Endothelial cell of umbilical vein (primary cell): ENCODE measurements around the gene HPSE2.

Source experiments
- EZH2 ChIP-seq: IDR thresholded peaks from 2 replicates; pipeline ENCODE4 v1.6.1; 2012; ENCODE audit warnings: borderline replicate concordance, low read depth, mild to moderate bottlenecking, moderate library complexity, low read length, inconsistent platforms; ENCODE audit not compliant: severe bottlenecking
- JUN ChIP-seq: IDR thresholded peaks from 2 replicates; pipeline ENCODE4 v1.6.1; 2011; ENCODE audit warnings: borderline replicate concordance, low read depth; ENCODE audit not compliant: insufficient read length, insufficient read depth
- TF ChIP-seq, protein P1 (sequence below), 2 donors: IDR thresholded peaks; 1 replicate in 1 of 2; 2 replicates in 1 of 2; pipeline ENCODE4 v1.5.1; 2011; ENCODE audit warnings: low read length in 2 of 2, mild to moderate bottlenecking in 2 of 2, moderate library complexity in 2 of 2, control low read depth in 1 of 2, inconsistent platforms in 1 of 2, low read depth in 1 of 2; ENCODE audit not compliant: insufficient read depth in 1 of 2; ENCODE audit errors: extremely low read depth in 1 of 2

- TF ChIP-seq EZH2 (no peak), JUN (no peak)
- TF ChIP-seq, protein P1, sequence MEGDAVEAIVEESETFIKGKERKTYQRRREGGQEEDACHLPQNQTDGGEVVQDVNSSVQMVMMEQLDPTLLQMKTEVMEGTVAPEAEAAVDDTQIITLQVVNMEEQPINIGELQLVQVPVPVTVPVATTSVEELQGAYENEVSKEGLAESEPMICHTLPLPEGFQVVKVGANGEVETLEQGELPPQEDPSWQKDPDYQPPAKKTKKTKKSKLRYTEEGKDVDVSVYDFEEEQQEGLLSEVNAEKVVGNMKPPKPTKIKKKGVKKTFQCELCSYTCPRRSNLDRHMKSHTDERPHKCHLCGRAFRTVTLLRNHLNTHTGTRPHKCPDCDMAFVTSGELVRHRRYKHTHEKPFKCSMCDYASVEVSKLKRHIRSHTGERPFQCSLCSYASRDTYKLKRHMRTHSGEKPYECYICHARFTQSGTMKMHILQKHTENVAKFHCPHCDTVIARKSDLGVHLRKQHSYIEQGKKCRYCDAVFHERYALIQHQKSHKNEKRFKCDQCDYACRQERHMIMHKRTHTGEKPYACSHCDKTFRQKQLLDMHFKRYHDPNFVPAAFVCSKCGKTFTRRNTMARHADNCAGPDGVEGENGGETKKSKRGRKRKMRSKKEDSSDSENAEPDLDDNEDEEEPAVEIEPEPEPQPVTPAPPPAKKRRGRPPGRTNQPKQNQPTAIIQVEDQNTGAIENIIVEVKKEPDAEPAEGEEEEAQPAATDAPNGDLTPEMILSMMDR (IDR thresholded peaks at IDR 0.05; ENCODE audit: extremely low read depth in 1 of 2, insufficient read depth in 1 of 2, low read depth in 1 of 2, low read length in 2 of 2) = no peak
These were observed 596.7 kb downstream of the HPSE2 start for GRCh38 chr10:98638920-98639319.
